22Rv1 (cell line): ENCODE measurements around the gene KAT8.
"Not testable (repeated sequence)": the region's sequence is repeated elsewhere in the genome, so short reads cannot be mapped to it uniquely, and the experiment has no call there.

Source experiments
- CTCF ChIP-seq: fragments of 450-650 bp; IDR thresholded peaks from 2 replicates; pipeline ENCODE4 v1.5.1; 2017; ENCODE audit warnings: mild to moderate bottlenecking
- ZFX ChIP-seq: fragments of 450-650 bp; IDR thresholded peaks from 2 replicates; pipeline ENCODE4 v1.6.1; 2017; ENCODE audit warnings: antibody characterized with exemption, borderline replicate concordance

- not testable (repeated sequence) for TF ChIP-seq CTCF, ZFX
Observed at GRCh38 chr16:31150976-31151375, 33.5 kb downstream of the KAT8 start.
